GM13977 (cell line): Measurements from ENCODE around the gene NLGN4X.

ENCODE experiments used
- DNase-seq: peaks from one replicate; pipeline ENCODE4 v3.0.0; 2012; ENCODE audit warnings: low spot score
- in situ Hi-C: fragments of 300-500 bp; cut with MboI; formaldehyde crosslinking; loops from one replicate; pipeline ENCODE4 v1.12.0; 2022; ENCODE audit warnings: low sequenced_read_pairs, low pct_unique_long_range_greater_than_20kb, mixed read lengths, inconsistent platforms; ENCODE audit not compliant: unreplicated experiment
- TF ChIP-seq, protein P1 (sequence below): IDR thresholded peaks from 2 replicates; pipeline ENCODE4 v1.5.1; 2012; ENCODE audit warnings: mild to moderate bottlenecking, control low read depth; ENCODE audit not compliant: insufficient read depth; ENCODE audit errors: extremely low read depth, missing control alignments

The NLGN4X gene

DNA sequence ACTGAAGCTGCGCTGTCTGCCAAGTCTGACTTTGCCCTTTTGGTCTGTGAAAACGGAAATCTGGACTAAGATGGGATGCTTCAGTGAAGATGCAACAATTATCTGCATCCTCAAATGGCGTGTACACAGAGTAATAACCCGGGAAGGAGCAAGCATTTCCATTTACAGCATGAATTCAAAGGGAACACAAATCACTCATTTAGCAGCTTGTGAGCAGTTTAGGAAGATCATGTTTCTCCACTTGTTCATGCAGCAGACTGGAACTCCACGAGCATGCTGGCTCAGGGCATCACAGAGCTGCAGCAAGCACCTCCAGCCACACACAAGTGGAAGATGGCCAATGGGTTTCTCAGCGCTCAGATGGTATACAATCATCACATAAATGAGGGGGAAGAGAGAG, 175.5 kb downstream of the NLGN4X start:
- DNase-seq: no peak
- TF ChIP-seq, protein P1, sequence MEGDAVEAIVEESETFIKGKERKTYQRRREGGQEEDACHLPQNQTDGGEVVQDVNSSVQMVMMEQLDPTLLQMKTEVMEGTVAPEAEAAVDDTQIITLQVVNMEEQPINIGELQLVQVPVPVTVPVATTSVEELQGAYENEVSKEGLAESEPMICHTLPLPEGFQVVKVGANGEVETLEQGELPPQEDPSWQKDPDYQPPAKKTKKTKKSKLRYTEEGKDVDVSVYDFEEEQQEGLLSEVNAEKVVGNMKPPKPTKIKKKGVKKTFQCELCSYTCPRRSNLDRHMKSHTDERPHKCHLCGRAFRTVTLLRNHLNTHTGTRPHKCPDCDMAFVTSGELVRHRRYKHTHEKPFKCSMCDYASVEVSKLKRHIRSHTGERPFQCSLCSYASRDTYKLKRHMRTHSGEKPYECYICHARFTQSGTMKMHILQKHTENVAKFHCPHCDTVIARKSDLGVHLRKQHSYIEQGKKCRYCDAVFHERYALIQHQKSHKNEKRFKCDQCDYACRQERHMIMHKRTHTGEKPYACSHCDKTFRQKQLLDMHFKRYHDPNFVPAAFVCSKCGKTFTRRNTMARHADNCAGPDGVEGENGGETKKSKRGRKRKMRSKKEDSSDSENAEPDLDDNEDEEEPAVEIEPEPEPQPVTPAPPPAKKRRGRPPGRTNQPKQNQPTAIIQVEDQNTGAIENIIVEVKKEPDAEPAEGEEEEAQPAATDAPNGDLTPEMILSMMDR: no peak
- in situ Hi-C loops: no loop called here

DNA sequence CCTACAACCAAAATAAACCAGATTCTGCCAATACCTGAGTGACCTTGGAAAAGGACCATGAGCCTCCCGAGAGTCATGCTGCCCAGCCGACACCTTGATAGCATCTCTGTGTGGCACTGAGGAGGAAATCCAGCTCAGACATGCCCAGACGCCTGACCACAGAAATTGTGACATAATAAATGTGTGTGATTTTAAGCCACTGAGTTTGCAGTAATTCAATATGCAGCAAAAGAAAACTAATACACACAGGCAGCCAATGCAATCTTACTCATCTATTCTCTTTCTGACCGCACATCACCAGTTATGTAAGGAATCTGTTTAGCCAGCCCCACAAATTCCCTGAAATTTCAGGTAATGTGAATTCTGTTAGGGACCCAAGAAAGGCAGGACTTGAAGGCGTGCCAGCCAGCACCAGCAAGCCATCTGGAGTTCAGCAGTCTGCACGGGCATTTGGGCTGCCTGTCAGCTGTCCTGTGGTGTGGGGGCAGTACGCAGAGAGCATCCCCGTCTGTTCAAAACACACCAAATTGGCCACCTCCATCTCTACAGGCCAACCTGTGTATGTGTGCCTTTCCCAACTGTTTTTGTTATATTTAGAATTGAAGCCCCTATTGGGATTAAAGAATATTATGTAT, 176.4 kb downstream of the NLGN4X start:
- DNase-seq: no peak
- in situ Hi-C loops: no loop called here
- TF ChIP-seq, protein P1: no peak

DNA sequence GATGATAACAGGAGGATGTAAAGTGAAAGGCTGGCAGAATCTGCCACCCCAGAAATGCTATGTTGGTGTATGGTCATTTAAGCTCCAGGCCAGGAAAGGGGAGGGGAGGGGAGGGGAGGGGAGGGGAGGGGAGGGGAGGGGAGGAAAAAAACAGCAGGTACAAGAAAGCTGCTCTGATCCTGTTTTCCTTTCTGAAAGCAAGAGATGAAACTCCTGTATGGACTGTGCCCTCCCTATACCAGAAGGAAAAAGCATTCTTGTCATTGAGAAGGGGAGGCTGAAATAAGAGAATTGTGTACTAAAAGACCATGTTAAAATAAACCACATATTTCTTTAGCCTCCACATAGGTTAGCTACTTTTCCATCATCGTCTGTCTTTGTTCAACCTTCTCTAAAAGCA, 179.5 kb downstream of the NLGN4X start:
- in situ Hi-C loops: no loop called here
- DNase-seq: no peak
- TF ChIP-seq, protein P1: no peak

DNA sequence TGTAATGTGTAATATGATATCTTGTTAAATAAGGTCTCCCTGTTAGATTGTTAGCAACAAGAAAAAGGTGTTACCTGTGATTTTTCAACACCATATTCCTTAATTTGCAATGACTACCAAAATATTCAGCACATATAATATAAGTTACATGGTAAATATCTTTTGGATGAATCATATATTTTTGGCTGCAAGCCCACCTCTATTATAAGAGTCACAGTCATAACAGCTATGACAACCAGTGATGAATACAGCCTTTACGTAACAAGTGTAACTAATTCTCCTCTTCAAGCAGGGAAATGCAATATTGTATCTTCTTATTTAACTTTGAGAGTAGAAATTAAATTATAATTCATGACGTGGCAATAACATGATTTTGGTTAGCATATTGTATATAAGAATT, 187.0 kb downstream of the NLGN4X start:
- TF ChIP-seq, protein P1: no peak
- in situ Hi-C loops: no loop called here
- no peak for DNase-seq

DNA sequence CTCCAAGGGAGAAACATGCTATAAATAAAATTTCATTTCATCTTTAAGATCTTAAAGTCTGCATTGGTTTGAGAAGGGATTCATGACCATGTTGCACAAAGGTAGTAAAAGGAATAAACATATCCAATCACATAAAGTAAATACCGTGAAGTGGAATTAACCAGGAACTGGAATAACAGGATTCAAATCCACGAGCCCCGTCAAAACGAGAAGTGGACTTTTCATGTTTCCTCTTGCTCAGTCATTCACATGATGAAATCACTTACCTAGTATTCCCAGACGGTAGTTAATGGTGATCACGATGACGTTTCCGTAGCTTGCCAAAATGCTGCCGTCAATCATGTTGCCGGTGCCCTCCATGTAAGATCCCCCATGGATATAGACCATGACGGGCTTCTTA, 199.7 kb downstream of the NLGN4X start:
- DNase-seq: no peak
- in situ Hi-C loops: no loop called here
- TF ChIP-seq, protein P1: no peak

DNA sequence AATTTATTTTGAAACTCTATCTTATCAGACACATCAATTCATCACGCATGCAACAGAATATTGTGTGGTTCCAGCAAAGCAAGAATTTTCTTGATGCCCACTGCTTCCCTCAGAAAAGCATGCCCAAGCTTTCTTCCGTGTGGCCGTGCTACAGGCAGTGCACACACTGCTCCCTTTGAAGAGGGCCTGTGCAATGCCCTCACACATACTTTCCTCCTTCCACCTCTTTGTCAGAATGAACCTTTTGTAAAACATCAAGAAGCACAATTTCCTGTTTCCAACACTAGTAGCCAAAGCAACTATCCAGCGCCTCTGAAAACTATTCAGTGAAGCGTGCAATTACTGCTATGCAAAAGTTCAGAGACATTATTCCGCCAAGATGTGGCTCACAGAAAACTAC, 201.7 kb downstream of the NLGN4X start:
- TF ChIP-seq, protein P1: no peak
- in situ Hi-C loops: no loop called here
- DNase-seq: no peak
